GM12872 (cell line): ENCODE measurements around the gene WFS1.

Source experiments
- TF ChIP-seq, protein P1 (sequence below): IDR thresholded peaks from 3 replicates; pipeline ENCODE4 v1.5.1; 2011; ENCODE audit warnings: low read depth, mild to moderate bottlenecking, low read length, moderate library complexity; ENCODE audit not compliant: insufficient read depth

The WFS1 gene

GRCh38 chr4:6298035-6298434 lies 28.4 kb downstream of the WFS1 start:
- TF ChIP-seq, protein P1, sequence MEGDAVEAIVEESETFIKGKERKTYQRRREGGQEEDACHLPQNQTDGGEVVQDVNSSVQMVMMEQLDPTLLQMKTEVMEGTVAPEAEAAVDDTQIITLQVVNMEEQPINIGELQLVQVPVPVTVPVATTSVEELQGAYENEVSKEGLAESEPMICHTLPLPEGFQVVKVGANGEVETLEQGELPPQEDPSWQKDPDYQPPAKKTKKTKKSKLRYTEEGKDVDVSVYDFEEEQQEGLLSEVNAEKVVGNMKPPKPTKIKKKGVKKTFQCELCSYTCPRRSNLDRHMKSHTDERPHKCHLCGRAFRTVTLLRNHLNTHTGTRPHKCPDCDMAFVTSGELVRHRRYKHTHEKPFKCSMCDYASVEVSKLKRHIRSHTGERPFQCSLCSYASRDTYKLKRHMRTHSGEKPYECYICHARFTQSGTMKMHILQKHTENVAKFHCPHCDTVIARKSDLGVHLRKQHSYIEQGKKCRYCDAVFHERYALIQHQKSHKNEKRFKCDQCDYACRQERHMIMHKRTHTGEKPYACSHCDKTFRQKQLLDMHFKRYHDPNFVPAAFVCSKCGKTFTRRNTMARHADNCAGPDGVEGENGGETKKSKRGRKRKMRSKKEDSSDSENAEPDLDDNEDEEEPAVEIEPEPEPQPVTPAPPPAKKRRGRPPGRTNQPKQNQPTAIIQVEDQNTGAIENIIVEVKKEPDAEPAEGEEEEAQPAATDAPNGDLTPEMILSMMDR = no peak

DNA sequence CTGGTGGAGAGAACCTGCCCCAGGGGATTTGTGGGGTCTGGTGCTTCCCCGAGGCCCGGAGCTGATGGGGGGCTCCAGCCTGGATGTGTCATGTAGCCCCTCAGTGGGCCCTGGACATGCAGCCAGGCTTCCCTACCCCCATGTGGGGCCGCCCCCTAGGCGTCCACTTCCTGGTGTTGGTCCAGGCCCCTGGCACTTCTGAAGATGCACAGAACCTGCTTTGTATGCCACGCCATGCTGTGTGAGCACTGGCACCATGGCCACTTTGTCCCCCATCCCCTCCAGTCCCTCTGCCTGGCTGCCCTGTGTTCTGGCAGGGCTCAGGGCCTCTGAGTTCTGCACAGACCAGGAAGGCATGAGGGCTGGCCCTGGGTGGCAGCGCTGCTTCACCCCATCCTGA lies 29.2 kb downstream of the WFS1 start:
- TF ChIP-seq, protein P1 = no peak

GRCh38 chr4:6299875-6300274 lies 30.2 kb downstream of the WFS1 start:
- TF ChIP-seq, protein P1 = no peak

DNA sequence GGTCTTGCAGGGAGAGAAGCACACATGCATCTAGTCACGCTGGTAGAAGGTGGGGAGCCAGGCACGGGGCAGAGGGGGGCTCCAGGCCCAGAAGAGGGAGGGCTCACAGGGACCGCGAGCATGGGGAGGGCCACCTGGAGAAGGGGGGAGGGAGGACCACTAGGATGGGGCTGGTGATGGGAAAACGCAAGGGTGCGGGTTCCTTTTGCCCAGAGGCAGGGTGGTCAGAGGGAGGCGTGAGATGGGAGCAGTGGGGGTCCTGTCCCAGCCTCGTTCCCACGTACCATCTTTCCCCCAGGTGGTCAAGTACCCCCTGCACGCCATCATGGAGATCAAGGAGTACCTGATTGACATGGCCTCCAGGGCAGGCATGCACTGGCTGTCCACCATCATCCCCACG lies 30.7 kb downstream of the WFS1 start:
- TF ChIP-seq, protein P1 = no peak

DNA sequence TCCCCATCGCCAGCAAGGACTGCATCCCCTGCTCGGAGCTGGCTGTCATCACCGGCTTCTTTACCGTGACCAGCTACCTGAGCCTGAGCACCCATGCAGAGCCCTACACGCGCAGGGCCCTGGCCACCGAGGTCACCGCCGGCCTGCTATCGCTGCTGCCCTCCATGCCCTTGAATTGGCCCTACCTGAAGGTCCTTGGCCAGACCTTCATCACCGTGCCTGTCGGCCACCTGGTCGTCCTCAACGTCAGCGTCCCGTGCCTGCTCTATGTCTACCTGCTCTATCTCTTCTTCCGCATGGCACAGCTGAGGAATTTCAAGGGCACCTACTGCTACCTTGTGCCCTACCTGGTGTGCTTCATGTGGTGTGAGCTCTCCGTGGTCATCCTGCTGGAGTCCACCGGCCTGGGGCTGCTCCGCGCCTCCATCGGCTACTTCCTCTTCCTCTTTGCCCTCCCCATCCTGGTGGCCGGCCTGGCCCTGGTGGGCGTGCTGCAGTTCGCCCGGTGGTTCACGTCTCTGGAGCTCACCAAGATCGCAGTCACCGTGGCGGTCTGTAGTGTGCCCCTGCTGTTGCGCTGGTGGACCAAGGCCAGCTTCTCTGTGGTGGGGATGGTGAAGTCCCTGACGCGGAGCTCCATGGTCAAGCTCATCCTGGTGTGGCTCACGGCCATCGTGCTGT lies 31.5 kb downstream of the WFS1 start:
- TF ChIP-seq, protein P1 = no peak

DNA sequence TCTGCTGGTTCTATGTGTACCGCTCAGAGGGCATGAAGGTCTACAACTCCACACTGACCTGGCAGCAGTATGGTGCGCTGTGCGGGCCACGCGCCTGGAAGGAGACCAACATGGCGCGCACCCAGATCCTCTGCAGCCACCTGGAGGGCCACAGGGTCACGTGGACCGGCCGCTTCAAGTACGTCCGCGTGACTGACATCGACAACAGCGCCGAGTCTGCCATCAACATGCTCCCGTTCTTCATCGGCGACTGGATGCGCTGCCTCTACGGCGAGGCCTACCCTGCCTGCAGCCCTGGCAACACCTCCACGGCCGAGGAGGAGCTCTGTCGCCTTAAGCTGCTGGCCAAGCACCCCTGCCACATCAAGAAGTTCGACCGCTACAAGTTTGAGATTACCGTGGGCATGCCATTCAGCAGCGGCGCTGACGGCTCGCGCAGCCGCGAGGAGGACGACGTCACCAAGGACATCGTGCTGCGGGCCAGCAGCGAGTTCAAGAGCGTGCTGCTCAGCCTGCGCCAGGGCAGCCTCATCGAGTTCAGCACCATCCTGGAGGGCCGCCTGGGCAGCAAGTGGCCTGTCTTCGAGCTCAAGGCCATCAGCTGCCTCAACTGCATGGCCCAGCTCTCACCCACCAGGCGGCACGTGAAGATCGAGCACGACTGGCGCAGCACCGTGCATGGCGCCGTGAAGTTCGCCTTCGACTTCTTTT lies 32.2 kb downstream of the WFS1 start:
- TF ChIP-seq, protein P1 = no peak

GRCh38 chr4:6302869-6303268 lies 33.2 kb downstream of the WFS1 start:
- TF ChIP-seq, protein P1 = no peak
